H1 (cell line): ENCODE data around the gene HS3ST3B1. TPM values are rescaled to one million over a fixed set of nuclear protein-coding genes. Genes with fewer than 3 reads are reported as not detected.

ENCODE experiments used
- ASH2L ChIP-seq: fragments of 200-600, 300-600 bp; sonication (generic); IDR thresholded peaks from one replicate; pipeline ENCODE4 v1.7.1; 2017; ENCODE audit warnings: low read length
- ATF2 ChIP-seq: IDR thresholded peaks from 2 replicates; pipeline ENCODE4 v1.6.1; 2012; ENCODE audit warnings: low read length, inconsistent platforms
- ATF3 ChIP-seq: IDR thresholded peaks from 2 replicates; pipeline ENCODE4 v1.6.1; 2011; ENCODE audit warnings: low read depth, mild to moderate bottlenecking, low read length; ENCODE audit not compliant: insufficient read depth
- CREB1 ChIP-seq: IDR thresholded peaks from 2 replicates; pipeline ENCODE4 v1.6.1; 2012; ENCODE audit warnings: inconsistent platforms
- GTF2F1 ChIP-seq: IDR thresholded peaks from 2 replicates; pipeline ENCODE4 v1.6.1; 2012; ENCODE audit warnings: low read depth, low read length, improper control_type of control experiment, borderline replicate concordance
- USF2 ChIP-seq: IDR thresholded peaks from 2 replicates; pipeline ENCODE4 v1.6.1; 2011; ENCODE audit warnings: low read length, improper control_type of control experiment
- polyA plus RNA-seq, 7 experiments: library from polyadenylated mRNA; depleted of rRNA in 3 of 7; stranded (reverse) in 5 of 7; unstranded in 2 of 7; fragments of >200 nt in 5 of 7; fragments of 200-250 nt in 2 of 7; gene quantifications; 1 replicate in 5 of 7; 2 replicates in 1 of 7; 4 replicates in 1 of 7; pipeline versions ENCODE4 v1.2.1 to v1.2.3, GENCODE V29; 2011 to 2013; ENCODE audit warnings: missing spikeins in 2 of 7, mixed read lengths in 2 of 7
- total RNA-seq: library from RNA; stranded (reverse); fragmentation: NEBNext Ultra II Directional; extraction: Animal tissue kit (Norgen Biotek cat#: 25700); gene quantifications from 2 replicates; pipeline ENCODE4 v1.2.1, GENCODE V29; 2021

The HS3ST3B1 gene
- total and polyA plus RNA-seq, 2 of the 8 experiments (the other 6 are each of a cell fraction or from before 2014, with no cell fraction given), result 4.7 to 14.4 TPM

- TF ChIP-seq USF2 (no peak), ATF3 (no peak), ATF2 (no peak), ASH2L (no peak), CREB1 (no peak), GTF2F1 (no peak)
- TF ChIP-seq, all 59 proteins: peak for 0
Measured at GRCh38 chr17:14353861-14354474, 53.1 kb downstream of the HS3ST3B1 start (continued).
